AG09319 (cell line): Measurements from ENCODE around the gene ATMIN.

ENCODE experiments used
- DNase-seq: peaks from one replicate; pipeline ENCODE4 v3.0.0-alpha.2; 2010; ENCODE audit warnings: low read depth; ENCODE audit errors: extremely low read depth
- CTCF ChIP-seq: IDR thresholded peaks from 2 replicates; pipeline ENCODE4 v1.5.1; 2011; ENCODE audit warnings: low read depth, mild to moderate bottlenecking, inconsistent platforms, low read length, moderate library complexity

Gene ATMIN, protein sequence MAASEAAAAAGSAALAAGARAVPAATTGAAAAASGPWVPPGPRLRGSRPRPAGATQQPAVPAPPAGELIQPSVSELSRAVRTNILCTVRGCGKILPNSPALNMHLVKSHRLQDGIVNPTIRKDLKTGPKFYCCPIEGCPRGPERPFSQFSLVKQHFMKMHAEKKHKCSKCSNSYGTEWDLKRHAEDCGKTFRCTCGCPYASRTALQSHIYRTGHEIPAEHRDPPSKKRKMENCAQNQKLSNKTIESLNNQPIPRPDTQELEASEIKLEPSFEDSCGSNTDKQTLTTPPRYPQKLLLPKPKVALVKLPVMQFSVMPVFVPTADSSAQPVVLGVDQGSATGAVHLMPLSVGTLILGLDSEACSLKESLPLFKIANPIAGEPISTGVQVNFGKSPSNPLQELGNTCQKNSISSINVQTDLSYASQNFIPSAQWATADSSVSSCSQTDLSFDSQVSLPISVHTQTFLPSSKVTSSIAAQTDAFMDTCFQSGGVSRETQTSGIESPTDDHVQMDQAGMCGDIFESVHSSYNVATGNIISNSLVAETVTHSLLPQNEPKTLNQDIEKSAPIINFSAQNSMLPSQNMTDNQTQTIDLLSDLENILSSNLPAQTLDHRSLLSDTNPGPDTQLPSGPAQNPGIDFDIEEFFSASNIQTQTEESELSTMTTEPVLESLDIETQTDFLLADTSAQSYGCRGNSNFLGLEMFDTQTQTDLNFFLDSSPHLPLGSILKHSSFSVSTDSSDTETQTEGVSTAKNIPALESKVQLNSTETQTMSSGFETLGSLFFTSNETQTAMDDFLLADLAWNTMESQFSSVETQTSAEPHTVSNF

DNA sequence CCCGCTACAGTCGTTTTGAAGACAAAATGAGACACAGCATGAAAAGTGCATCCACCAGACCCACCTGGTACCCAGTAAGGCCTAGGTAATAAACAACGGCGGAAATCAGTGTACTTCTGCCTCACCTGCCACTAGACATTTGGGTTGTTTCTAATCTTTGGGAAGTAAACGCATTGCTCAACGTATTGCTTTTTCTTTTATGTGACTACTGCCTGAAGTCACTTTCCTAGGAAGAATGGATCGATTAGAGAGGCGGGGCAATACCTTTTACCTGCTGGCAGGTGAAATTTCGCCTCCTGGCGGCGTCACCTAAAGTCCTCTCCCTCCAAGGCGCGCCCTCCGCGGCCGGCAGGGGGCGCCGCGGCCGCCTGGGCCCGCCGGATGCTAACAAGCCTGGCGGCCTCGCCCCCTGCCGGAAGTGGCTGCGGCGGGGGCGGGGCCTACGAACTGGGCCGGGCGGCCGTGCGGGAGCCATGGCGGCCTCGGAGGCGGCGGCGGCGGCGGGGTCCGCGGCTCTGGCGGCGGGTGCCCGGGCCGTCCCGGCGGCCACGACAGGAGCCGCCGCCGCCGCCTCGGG is at the start of gene ATMIN:
Gene ATMIN (plus strand): TSS at position 445 of the 577 bp plus-strand sequence. CDS start 29 bp downstream, at position 474.
- peak; percentile 62 for DNase-seq
- peak; percentile 71 for TF ChIP-seq CTCF

GRCh38 chr16:80986557-80986956 is 49.1 kb upstream of the ATMIN start:
- no peak for TF ChIP-seq CTCF
- DNase-seq, result no peak

DNA sequence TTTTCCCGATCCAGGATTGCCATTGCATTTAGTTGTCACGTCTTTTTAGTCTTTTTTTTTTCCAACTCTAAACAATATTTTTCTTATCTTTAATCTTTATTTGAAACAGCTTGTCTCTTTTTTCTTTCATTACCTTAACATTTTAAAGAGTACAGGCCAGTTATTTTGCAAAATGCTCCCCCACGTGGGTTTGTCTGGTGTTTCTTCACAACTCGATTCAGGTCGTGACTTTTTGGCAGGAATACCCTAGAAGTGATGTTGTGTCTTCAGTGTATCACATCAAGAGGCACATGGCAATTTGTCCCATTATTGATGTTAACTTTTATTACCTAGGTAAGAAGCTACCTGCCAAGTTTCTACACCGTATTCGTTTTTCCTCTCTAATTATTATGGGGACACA is 46.9 kb upstream of the ATMIN start:
- DNase-seq, result no peak
- no peak for TF ChIP-seq CTCF

DNA sequence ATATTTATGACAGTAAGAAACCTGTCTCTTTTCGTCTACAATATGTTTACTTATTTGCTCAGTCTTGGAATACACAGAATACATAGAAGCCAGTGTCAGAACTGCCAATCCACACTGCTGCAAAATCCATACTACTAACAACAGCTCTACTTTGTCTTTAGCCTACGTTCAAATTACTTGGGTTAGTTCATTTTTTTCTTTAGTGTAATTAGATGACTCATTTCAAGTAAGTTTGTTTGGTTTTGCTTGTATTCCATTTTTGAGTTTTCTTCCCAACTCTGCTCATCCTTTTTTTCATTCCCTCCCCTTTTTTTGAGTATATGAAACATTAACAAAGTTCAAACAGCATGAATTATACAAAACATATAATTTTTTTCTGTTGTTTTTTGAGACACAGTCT is 45.8 kb upstream of the ATMIN start:
- DNase-seq, result no peak

GRCh38 chr16:80990577-80990976 is 45.1 kb upstream of the ATMIN start:
- no peak for TF ChIP-seq CTCF
- no peak for DNase-seq

More for the DNA sequence above, 45.8 kb upstream of the ATMIN start:
- TF ChIP-seq CTCF, result no peak

GRCh38 chr16:80990978-80991377 is 44.7 kb upstream of the ATMIN start:
- no peak for DNase-seq
- TF ChIP-seq CTCF, result no peak
